Thyroid gland (tissue), 4 donors: Measurements from ENCODE around the gene IMMP1L.

Source experiments
- CTCF ChIP-seq, 6 experiments: fragments of 200-600 bp in 3 of 6; fragments of 450-650 bp in 3 of 6; sonication (generic) in 3 of 6; IDR thresholded peaks; one replicate each; pipeline ENCODE4 v1.5.1; 2016 to 2019; ENCODE audit warnings: antibody characterized with exemption in 6 of 6, mild to moderate bottlenecking in 2 of 6, inconsistent platforms in 1 of 6, moderate library complexity in 1 of 6
- POLR2A ChIP-seq, 2 donors: fragments of 450-650 bp; IDR thresholded peaks; one replicate each; pipeline ENCODE4 v1.6.1; 2017; ENCODE audit warnings: antibody characterized with exemption in 2 of 2, mild to moderate bottlenecking in 2 of 2, moderate library complexity in 1 of 2

GRCh38 chr11:31397239-31397834, 112.1 kb downstream of the IMMP1L start:
- TF ChIP-seq CTCF (IDR thresholded peaks at IDR 0.05) (peak in 3 of 6 experiments; percentile 52 to 67 (median 55)), POLR2A (IDR thresholded peaks at IDR 0.05) (no peak)
